ENCODE data around the gene UBE2U. TPM values are rescaled to one million over a fixed set of nuclear protein-coding genes. Genes with fewer than 3 reads are reported as not detected.

The UBE2U gene
- total RNA-seq, 1 experiment from 2014 or later, result not detected

GRCh38 chr1:64241069-64241468 is 37.6 kb downstream of the UBE2U start:
- ChIA-PET CTCF (interaction anchor here (0.7 to 4.9 kb wide), 6 partner anchors 104 to 624 kb away, joined by 4 to 79 read pairs (median 20); partner anchors contain the start of gene ROR1), POLR2A (interaction anchor here (1.0 to 1.3 kb wide), 2 partner anchors 306 to 631 kb away, joined by 3 to 4 read pairs; no protein-coding TSS in a partner anchor)
- DNase-seq (ENCODE audit: unreplicated experiment), result no peak
- BruUV-seq (replicated peaks), result no TSS peak
- Mint-ChIP-seq H3K36me3 (ENCODE audit: insufficient read depth, unreplicated experiment) (no peaks in the 10 kb centered on the region), H3K4me3 (ENCODE audit: unreplicated experiment) (no peak overlapping the region), H3K27me3 (ENCODE audit: insufficient read depth, unreplicated experiment) (no peaks in the 10 kb centered on the region), H3K4me1 (ENCODE audit: insufficient read depth, unreplicated experiment) (no peaks in the 10 kb centered on the region), H3K27ac (ENCODE audit: low read depth, unreplicated experiment) (no peak overlapping the region), H3K9me3 (ENCODE audit: unreplicated experiment) (peaks cover 7% of the 10 kb centered on the region)
- intact Hi-C loops (cut with micrococcal nuclease), result loop anchor here (5.0 to 10.0 kb wide), 3 partner anchors 304 to 1399 kb away; no protein-coding TSS in a partner anchor
- TF ChIP-seq, protein P1, sequence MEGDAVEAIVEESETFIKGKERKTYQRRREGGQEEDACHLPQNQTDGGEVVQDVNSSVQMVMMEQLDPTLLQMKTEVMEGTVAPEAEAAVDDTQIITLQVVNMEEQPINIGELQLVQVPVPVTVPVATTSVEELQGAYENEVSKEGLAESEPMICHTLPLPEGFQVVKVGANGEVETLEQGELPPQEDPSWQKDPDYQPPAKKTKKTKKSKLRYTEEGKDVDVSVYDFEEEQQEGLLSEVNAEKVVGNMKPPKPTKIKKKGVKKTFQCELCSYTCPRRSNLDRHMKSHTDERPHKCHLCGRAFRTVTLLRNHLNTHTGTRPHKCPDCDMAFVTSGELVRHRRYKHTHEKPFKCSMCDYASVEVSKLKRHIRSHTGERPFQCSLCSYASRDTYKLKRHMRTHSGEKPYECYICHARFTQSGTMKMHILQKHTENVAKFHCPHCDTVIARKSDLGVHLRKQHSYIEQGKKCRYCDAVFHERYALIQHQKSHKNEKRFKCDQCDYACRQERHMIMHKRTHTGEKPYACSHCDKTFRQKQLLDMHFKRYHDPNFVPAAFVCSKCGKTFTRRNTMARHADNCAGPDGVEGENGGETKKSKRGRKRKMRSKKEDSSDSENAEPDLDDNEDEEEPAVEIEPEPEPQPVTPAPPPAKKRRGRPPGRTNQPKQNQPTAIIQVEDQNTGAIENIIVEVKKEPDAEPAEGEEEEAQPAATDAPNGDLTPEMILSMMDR (IDR thresholded peaks at IDR 0.05; ENCODE audit: unreplicated experiment), result no peak

- Mint-ChIP-seq H3K4me1 (ENCODE audit: insufficient read depth, unreplicated experiment) (no peaks in the 10 kb centered on the region), H3K4me3 (ENCODE audit: unreplicated experiment) (no peak overlapping the region), H3K27ac (ENCODE audit: low read depth, unreplicated experiment) (no peak overlapping the region), H3K36me3 (ENCODE audit: insufficient read depth, unreplicated experiment) (no peaks in the 10 kb centered on the region), H3K27me3 (ENCODE audit: insufficient read depth, unreplicated experiment) (no peaks in the 10 kb centered on the region), H3K9me3 (ENCODE audit: unreplicated experiment) (peaks cover 7% of the 10 kb centered on the region)
- ChIA-PET CTCF (interaction anchor here (0.6 to 4.9 kb wide), 46 partner anchors 9 to 1553 kb away, joined by 3 to 79 read pairs (median 4); partner anchors contain the start of gene ROR1), POLR2A (interaction anchor here (0.7 to 1.0 kb wide), 2 partner anchors 551 to 1004 kb away, joined by 3 to 4 read pairs; no protein-coding TSS in a partner anchor)
- intact Hi-C loops (cut with micrococcal nuclease), result loop anchor here (1.0 to 10.0 kb wide), 9 partner anchors 106 to 1401 kb away; no protein-coding TSS in a partner anchor
- no TSS peak for BruUV-seq (replicated peaks)
- TF ChIP-seq, protein P1 (IDR thresholded peaks at IDR 0.05; ENCODE audit: unreplicated experiment), result peak; percentile 38
- peak; percentile 57 for DNase-seq (ENCODE audit: unreplicated experiment)
These were observed 39.7 kb downstream of the UBE2U start for GRCh38 chr1:64242895-64243756.

GRCh38 chr1:64243757-64244080 is 40.3 kb downstream of the UBE2U start:
- TF ChIP-seq, protein P1 (IDR thresholded peaks at IDR 0.05; ENCODE audit: unreplicated experiment), result no peak
- ChIA-PET CTCF (interaction anchor here (0.6 to 4.9 kb wide), 27 partner anchors 9 to 707 kb away, joined by 3 to 79 read pairs (median 5); partner anchors contain the start of gene ROR1), POLR2A (no interaction called here)
- BruUV-seq (replicated peaks), result no TSS peak
- H3K4me3 Mint-ChIP-seq (ENCODE audit: unreplicated experiment), result no peak overlapping the region
- peaks cover 4% of the 10 kb centered on the region for H3K9me3 Mint-ChIP-seq (ENCODE audit: unreplicated experiment)
- H3K27ac Mint-ChIP-seq (ENCODE audit: low read depth, unreplicated experiment), result no peak overlapping the region
- H3K36me3 Mint-ChIP-seq (ENCODE audit: insufficient read depth, unreplicated experiment), result no peaks in the 10 kb centered on the region
- no peaks in the 10 kb centered on the region for H3K4me1 Mint-ChIP-seq (ENCODE audit: insufficient read depth, unreplicated experiment)
- DNase-seq (ENCODE audit: unreplicated experiment), result no peak
- intact Hi-C loops (cut with micrococcal nuclease), result loop anchor here (1.0 to 10.0 kb wide), 8 partner anchors 306 to 1401 kb away; no protein-coding TSS in a partner anchor
- no peaks in the 10 kb centered on the region for H3K27me3 Mint-ChIP-seq (ENCODE audit: insufficient read depth, unreplicated experiment)

DNA sequence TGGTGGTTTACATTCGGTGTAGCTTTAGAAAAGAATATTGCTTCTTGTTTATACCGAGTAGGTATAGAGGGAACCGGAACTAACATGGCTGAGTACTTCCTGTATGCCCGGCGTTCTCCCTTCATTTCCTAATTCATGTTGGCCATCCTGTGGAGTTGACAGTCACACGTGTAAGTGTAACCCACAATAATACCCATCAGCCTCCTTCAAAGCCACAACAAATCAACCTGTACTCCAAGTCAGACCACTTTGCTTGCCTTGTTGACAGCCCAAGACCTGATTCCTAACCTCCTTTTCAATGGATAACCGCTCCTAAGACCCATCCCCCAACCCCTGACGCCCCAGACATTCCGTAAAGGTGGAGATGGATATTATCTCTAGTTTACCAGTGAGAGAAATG is 42.1 kb downstream of the UBE2U start:
- intact Hi-C loops (cut with micrococcal nuclease), result loop anchor here (5.0 to 10.0 kb wide), 2 partner anchors 688 to 1241 kb away; no protein-coding TSS in a partner anchor
- TF ChIP-seq, protein P1 (IDR thresholded peaks at IDR 0.05; ENCODE audit: unreplicated experiment), result no peak
- DNase-seq (ENCODE audit: unreplicated experiment), result no peak
- Mint-ChIP-seq H3K4me1 (ENCODE audit: insufficient read depth, unreplicated experiment) (no peaks in the 10 kb centered on the region), H3K27ac (ENCODE audit: low read depth, unreplicated experiment) (no peak overlapping the region), H3K4me3 (ENCODE audit: unreplicated experiment) (no peak overlapping the region), H3K36me3 (ENCODE audit: insufficient read depth, unreplicated experiment) (no peaks in the 10 kb centered on the region), H3K27me3 (ENCODE audit: insufficient read depth, unreplicated experiment) (no peaks in the 10 kb centered on the region), H3K9me3 (ENCODE audit: unreplicated experiment) (no peaks in the 10 kb centered on the region)
- ChIA-PET CTCF (interaction anchor here (0.7 to 4.9 kb wide), 21 partner anchors 9 to 687 kb away, joined by 3 to 79 read pairs (median 6); partner anchors contain the start of gene ROR1), POLR2A (interaction anchor here (0.6 to 0.7 kb wide), 2 partner anchors 580 to 695 kb away, joined by 3 read pairs; no protein-coding TSS in a partner anchor)
- BruUV-seq (replicated peaks), result no TSS peak

All from MCF 10A (cell line).